IMR-90 (cell line): ENCODE data around the gene PCSK2. TPM values are rescaled to one million over a fixed set of nuclear protein-coding genes. Genes with fewer than 3 reads are reported as not detected.

ENCODE experiments used
- ATAC-seq: fragments of 200-7000 bp; cut with Tn5 transposase; 2 replicates; pipeline ENCODE4 v1.9.1; 2020; ENCODE audit warnings: low read depth, mild to moderate bottlenecking, moderate library complexity
- BruUV-seq: library from RNA; stranded (reverse); fragments of 400-500 nt; replicated peaks from 2 replicates; lab custom pipeline; 2021; lab: Mats Ljungman, UMichigan
- CTCF ChIA-PET: fragments of 300-600 bp; formaldehyde crosslinking; extraction: SDS; loops from one replicate; lab custom pipeline; 2021; ENCODE audit warnings: antibody characterized with exemption; lab: Yijun Ruan, JAX
- POLR2A ChIA-PET: fragments of 300-600 bp; sonication (Branson Sonifier 250); formaldehyde crosslinking; loops from one replicate; lab custom pipeline; 2022; ENCODE audit warnings: antibody characterized with exemption; ENCODE audit not compliant: unreplicated experiment; lab: Charles Lee
- DNase-seq: peaks from one replicate; pipeline ENCODE4 v3.0.0; 2013
- H2AFZ ChIP-seq: replicated peaks from 2 replicates; pipeline ENCODE3; 2013; ENCODE audit warnings: low read length, mild to moderate bottlenecking; ENCODE audit not compliant: poor library complexity
- H2AK5ac ChIP-seq: 2 replicates; pipeline ENCODE4 v1.6.1; 2013; ENCODE audit warnings: low read depth, low read length, inconsistent platforms
- H2AK9ac ChIP-seq: replicated peaks from 2 replicates; pipeline ENCODE3; 2013; ENCODE audit warnings: mild to moderate bottlenecking, low read depth, low read length, moderate library complexity; ENCODE audit not compliant: poor library complexity
- H2BK120ac ChIP-seq: 2 replicates; pipeline ENCODE4 v1.6.1; 2013; ENCODE audit warnings: low read depth, low read length, inconsistent platforms
- H2BK15ac ChIP-seq: 3 replicates; pipeline ENCODE4 v1.6.1; 2013; ENCODE audit warnings: low read depth, low read length, inconsistent platforms
- H2BK20ac ChIP-seq: 2 replicates; pipeline ENCODE4 v1.6.1; 2013; ENCODE audit warnings: low read depth, mild to moderate bottlenecking, inconsistent platforms, low read length, moderate library complexity
- H2BK5ac ChIP-seq: 2 replicates; pipeline ENCODE4 v1.6.1; 2013; ENCODE audit warnings: mild to moderate bottlenecking, low read depth, low read length, inconsistent platforms; ENCODE audit not compliant: poor library complexity, severe bottlenecking
- H3K14ac ChIP-seq: replicated peaks from 2 replicates; pipeline ENCODE4 v1.6.1; 2013; ENCODE audit warnings: low read depth, low read length, inconsistent platforms
- H3K18ac ChIP-seq: 2 replicates; pipeline ENCODE4 v1.6.1; 2013; ENCODE audit warnings: low read depth, low read length, control low read depth
- H3K23ac ChIP-seq: 2 replicates; pipeline ENCODE4 v1.6.1; 2013; ENCODE audit warnings: low read depth, low read length, inconsistent platforms
- H3K27ac ChIP-seq: 2 replicates; pipeline ENCODE4 v1.5.1; 2013; ENCODE audit warnings: mild to moderate bottlenecking, control low read depth, low read length; ENCODE audit not compliant: insufficient read depth
- H3K27me3 ChIP-seq: 2 replicates; pipeline ENCODE4 v1.6.1; 2013; ENCODE audit warnings: low read length; ENCODE audit not compliant: control insufficient read depth, insufficient read depth
- H3K36me3 ChIP-seq: 2 replicates; pipeline ENCODE4 v1.6.1; 2013; ENCODE audit warnings: low read length, mixed read lengths; ENCODE audit not compliant: control insufficient read depth, insufficient read depth
- H3K4ac ChIP-seq: 2 replicates; pipeline ENCODE4 v1.6.1; 2013; ENCODE audit warnings: low read depth, low read length, inconsistent platforms
- H3K4me1 ChIP-seq: 2 replicates; pipeline ENCODE4 v1.6.1; 2013; ENCODE audit warnings: low read length, mixed read lengths; ENCODE audit not compliant: control insufficient read depth, insufficient read depth
- H3K4me2 ChIP-seq: 2 replicates; pipeline ENCODE4 v1.6.1; 2013; ENCODE audit warnings: low read depth, mild to moderate bottlenecking, control low read depth, low read length, moderate library complexity
- H3K4me3 ChIP-seq: 2 replicates; pipeline ENCODE4 v1.5.1; 2013; ENCODE audit warnings: low read depth, mild to moderate bottlenecking, control low read depth, low read length, moderate library complexity; ENCODE audit not compliant: insufficient read depth
- H3K56ac ChIP-seq: 2 replicates; pipeline ENCODE4 v1.6.1; 2013; ENCODE audit warnings: low read length, inconsistent platforms; ENCODE audit not compliant: insufficient read depth; ENCODE audit errors: extremely low read depth
- H3K79me1 ChIP-seq, 2 experiments: 2 replicates each; pipeline ENCODE4 v1.6.1; 2013; ENCODE audit warnings: low read length in 2 of 2, inconsistent platforms in 1 of 2, low read depth in 1 of 2
- H3K9ac ChIP-seq: 2 replicates; pipeline ENCODE4 v1.6.1; 2013; ENCODE audit warnings: low read depth, low read length, control low read depth
- H3K9me1 ChIP-seq: 2 replicates; pipeline ENCODE4 v1.6.1; 2013; ENCODE audit warnings: low read length, inconsistent platforms; ENCODE audit not compliant: insufficient read depth
- H3K9me3 ChIP-seq: 2 replicates; pipeline ENCODE4 v1.6.1; 2013; ENCODE audit warnings: low read length; ENCODE audit not compliant: control insufficient read depth, insufficient read depth
- H4K20me1 ChIP-seq: 2 replicates; pipeline ENCODE4 v1.6.1; 2013; ENCODE audit warnings: low read length, inconsistent platforms; ENCODE audit not compliant: insufficient read depth
- H4K5ac ChIP-seq: 2 replicates; pipeline ENCODE4 v1.6.1; 2013; ENCODE audit warnings: mild to moderate bottlenecking, low read depth, low read length, control low read depth
- H4K8ac ChIP-seq, 2 experiments: 2 replicates each; pipeline ENCODE4 v1.6.1; 2013; ENCODE audit warnings: low read depth in 2 of 2, low read length in 2 of 2, control low read depth in 1 of 2, inconsistent platforms in 1 of 2
- H4K91ac ChIP-seq: 2 replicates; pipeline ENCODE4 v1.6.1; 2013; ENCODE audit warnings: low read depth, low read length, inconsistent platforms; ENCODE audit not compliant: insufficient read depth
- BHLHE40 ChIP-seq: fragments of 150-350 bp; IDR thresholded peaks from 2 replicates; pipeline ENCODE4 v1.6.1; 2016; ENCODE audit warnings: mild to moderate bottlenecking, low read depth, low read length
- CHD1 ChIP-seq: IDR thresholded peaks from 2 replicates; pipeline ENCODE4 v1.6.1; 2012; ENCODE audit warnings: low read depth, low read length, improper control_type of control experiment
- FOS ChIP-seq: fragments of 150-350 bp; IDR thresholded peaks from 2 replicates; pipeline ENCODE4 v1.6.1; 2016; ENCODE audit warnings: low read depth, low read length
- MAZ ChIP-seq: IDR thresholded peaks from 2 replicates; pipeline ENCODE4 v1.6.1; 2012; ENCODE audit warnings: low read depth, mild to moderate bottlenecking, low read length, improper control_type of control experiment, moderate library complexity, borderline replicate concordance
- NFE2L2 ChIP-seq: fragments of 150-350 bp; IDR thresholded peaks from 2 replicates; pipeline ENCODE4 v1.6.1; 2016; ENCODE audit warnings: low read depth, mild to moderate bottlenecking, low read length
- RAD21 ChIP-seq: IDR thresholded peaks from 2 replicates; pipeline ENCODE4 v1.6.1; 2012; ENCODE audit warnings: low read length, improper control_type of control experiment
- RCOR1 ChIP-seq: IDR thresholded peaks from 2 replicates; pipeline ENCODE4 v1.6.1; 2012; ENCODE audit warnings: mild to moderate bottlenecking, low read length, improper control_type of control experiment; ENCODE audit not compliant: insufficient replicate concordance
- RFX5 ChIP-seq: IDR thresholded peaks from 2 replicates; pipeline ENCODE4 v1.8.0; 2012; ENCODE audit warnings: low read depth, mild to moderate bottlenecking, low read length, moderate library complexity
- SMC3 ChIP-seq: fragments of 150-350 bp; IDR thresholded peaks from 2 replicates; pipeline ENCODE4 v1.6.1; 2016; ENCODE audit warnings: low read depth, mild to moderate bottlenecking, antibody characterized with exemption, low read length, moderate library complexity
- dilution Hi-C: fragments of 300-500 bp; cut with HindIII; formaldehyde crosslinking; loops from one replicate; pipeline ENCODE4 v1.14.3; 2018; ENCODE audit warnings: low sequenced_read_pairs; ENCODE audit not compliant: unreplicated experiment
- in situ Hi-C: fragments of 300-500 bp; cut with MboI; formaldehyde crosslinking; loops from 3 replicates; pipeline ENCODE4 v1.14.3; 2019; ENCODE audit warnings: low sequenced_read_pairs, inconsistent platforms, mixed read lengths
- intact Hi-C: fragments of 100-400 bp; cut with micrococcal nuclease; formaldehyde crosslinking; loops from 2 replicates; pipeline ENCODE4 v1.10.0; 2022
- polyA plus RNA-seq, 3 experiments: library from polyadenylated mRNA; depleted of rRNA; stranded (reverse); fragments of >200 nt; gene quantifications; 2 replicates each; pipeline ENCODE4 v1.2.3, GENCODE V29; 2012; ENCODE audit warnings: low replicate concordance in 1 of 3
- total RNA-seq: library from RNA; depleted of rRNA; stranded (reverse); fragments of >200 nt; gene quantifications from 2 replicates; pipeline ENCODE4 v1.2.3, GENCODE V29; 2012
- TF ChIP-seq, protein P1 (sequence below): conservative IDR thresholded peaks from 2 replicates; pipeline ENCODE4 v1.5.1; 2012; ENCODE audit warnings: mild to moderate bottlenecking, low read depth, low read length, improper control_type of control experiment
- TF ChIP-seq, protein P2 (sequence below): fragments of 150-350 bp; IDR thresholded peaks from 2 replicates; pipeline ENCODE4 v1.6.1; 2016; ENCODE audit warnings: low read depth, mild to moderate bottlenecking, low read length, moderate library complexity, borderline replicate concordance

The PCSK2 gene
- total and polyA plus RNA-seq, 2 of the 4 experiments (the other 2 are of a cell fraction): not detected

DNA sequence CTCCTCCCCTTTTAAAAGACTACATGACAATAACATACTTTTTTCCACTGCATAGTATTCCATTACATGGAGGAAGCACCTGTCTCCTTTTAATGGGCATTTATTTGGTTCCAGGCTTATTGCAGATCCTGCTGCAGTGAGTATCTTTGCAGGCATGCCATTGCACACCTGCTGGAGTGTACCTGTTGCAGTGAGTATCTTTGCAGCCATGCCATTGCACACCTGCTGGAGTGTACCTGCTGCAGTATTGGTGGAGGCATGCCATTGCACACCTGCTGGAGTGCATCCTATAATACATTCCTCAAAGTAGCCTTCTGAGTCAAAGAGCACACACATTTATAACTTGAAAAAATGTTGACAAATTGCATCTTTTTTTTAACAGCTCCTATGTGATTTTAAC is 302.7 kb downstream of the PCSK2 start:
- Histone ChIP-seq H2AK9ac (no peak overlapping the region), H2BK15ac (no peak overlapping the region), H3K9me3 (no peaks in the 10 kb centered on the region), H2AK5ac (no peak overlapping the region), H3K4me2 (no peak overlapping the region), H3K36me3 (no peaks in the 10 kb centered on the region), H3K4me3 (no peak overlapping the region), H3K9me1 (no peaks in the 10 kb centered on the region; the same call in 1 of the 2 replicates), H3K4ac (no peak overlapping the region), H2AFZ (no peak overlapping the region), H3K14ac (no peak overlapping the region), H4K5ac (no peak overlapping the region), H2BK120ac (no peak overlapping the region), H3K9ac (no peak overlapping the region), H4K91ac (no peak overlapping the region), H3K18ac (no peak overlapping the region), H3K27ac (no peak overlapping the region), H2BK20ac (no peak overlapping the region), H3K4me1 (0 out of 2 replicates have a peak, but pooled peaks cover 2% of the 10 kb centered on the region), H3K56ac (no peak overlapping the region), H4K8ac (no peak overlapping the region), H3K23ac (no peak overlapping the region), H3K79me1 (no peaks in the 10 kb centered on the region), H2BK5ac (no peak overlapping the region), H4K20me1 (no peaks in the 10 kb centered on the region), H3K27me3 (0 out of 2 replicates have a peak, but pooled peaks cover 1% of the 10 kb centered on the region)
- ATAC-seq (no peak), DNase-seq (no peak)
- BruUV-seq: no TSS peak
- TF ChIP-seq, protein P1, sequence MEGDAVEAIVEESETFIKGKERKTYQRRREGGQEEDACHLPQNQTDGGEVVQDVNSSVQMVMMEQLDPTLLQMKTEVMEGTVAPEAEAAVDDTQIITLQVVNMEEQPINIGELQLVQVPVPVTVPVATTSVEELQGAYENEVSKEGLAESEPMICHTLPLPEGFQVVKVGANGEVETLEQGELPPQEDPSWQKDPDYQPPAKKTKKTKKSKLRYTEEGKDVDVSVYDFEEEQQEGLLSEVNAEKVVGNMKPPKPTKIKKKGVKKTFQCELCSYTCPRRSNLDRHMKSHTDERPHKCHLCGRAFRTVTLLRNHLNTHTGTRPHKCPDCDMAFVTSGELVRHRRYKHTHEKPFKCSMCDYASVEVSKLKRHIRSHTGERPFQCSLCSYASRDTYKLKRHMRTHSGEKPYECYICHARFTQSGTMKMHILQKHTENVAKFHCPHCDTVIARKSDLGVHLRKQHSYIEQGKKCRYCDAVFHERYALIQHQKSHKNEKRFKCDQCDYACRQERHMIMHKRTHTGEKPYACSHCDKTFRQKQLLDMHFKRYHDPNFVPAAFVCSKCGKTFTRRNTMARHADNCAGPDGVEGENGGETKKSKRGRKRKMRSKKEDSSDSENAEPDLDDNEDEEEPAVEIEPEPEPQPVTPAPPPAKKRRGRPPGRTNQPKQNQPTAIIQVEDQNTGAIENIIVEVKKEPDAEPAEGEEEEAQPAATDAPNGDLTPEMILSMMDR: no peak
- TF ChIP-seq SMC3 (no peak), FOS (no peak), NFE2L2 (no peak), RFX5 (no peak), BHLHE40 (no peak), MAZ (no peak), RCOR1 (no peak), CHD1 (no peak), RAD21 (no peak)
- TF ChIP-seq, protein P2, sequence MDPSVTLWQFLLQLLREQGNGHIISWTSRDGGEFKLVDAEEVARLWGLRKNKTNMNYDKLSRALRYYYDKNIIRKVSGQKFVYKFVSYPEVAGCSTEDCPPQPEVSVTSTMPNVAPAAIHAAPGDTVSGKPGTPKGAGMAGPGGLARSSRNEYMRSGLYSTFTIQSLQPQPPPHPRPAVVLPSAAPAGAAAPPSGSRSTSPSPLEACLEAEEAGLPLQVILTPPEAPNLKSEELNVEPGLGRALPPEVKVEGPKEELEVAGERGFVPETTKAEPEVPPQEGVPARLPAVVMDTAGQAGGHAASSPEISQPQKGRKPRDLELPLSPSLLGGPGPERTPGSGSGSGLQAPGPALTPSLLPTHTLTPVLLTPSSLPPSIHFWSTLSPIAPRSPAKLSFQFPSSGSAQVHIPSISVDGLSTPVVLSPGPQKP: no peak
- dilution Hi-C loops (no loop called here), intact Hi-C loops (no loop called here), in situ Hi-C loops (no loop called here)
- ChIA-PET CTCF (interaction anchor here (0.6 kb wide), 1 partner anchor 906 kb away, joined by 3 read pairs; no protein-coding TSS in a partner anchor), POLR2A (no interaction called here)
